SK-N-SH treated with all-trans-retinoic acid at 6 μM for 48 hours (cell line): ENCODE data around the gene NTM.

Source experiments
- ATAC-seq: fragments of 200-7000 bp; cut with Tn5 transposase; 3 replicates; pipeline ENCODE4 v1.9.1; 2020; ENCODE audit warnings: mild to moderate bottlenecking, moderate library complexity
- ARNTL ChIP-seq: fragments of 450-650 bp; formaldehyde crosslinking; IDR thresholded peaks from 2 replicates; pipeline ENCODE4 v1.5.0; 2020; ENCODE audit warnings: low read depth, mild to moderate bottlenecking, moderate library complexity, borderline replicate concordance
- BACH2 ChIP-seq: fragments of 250-450 bp; sonication (Bioruptor Pico); IDR thresholded peaks from 2 replicates; pipeline ENCODE4 v1.9.0; 2021; ENCODE audit warnings: mild to moderate bottlenecking, borderline replicate concordance
- CSDC2 ChIP-seq: fragments of 250-450 bp; sonication (Bioruptor Pico); IDR thresholded peaks from 2 replicates; pipeline ENCODE4 v1.5.0; 2020; ENCODE audit warnings: mild to moderate bottlenecking, moderate library complexity
- ESRRG ChIP-seq: fragments of 250-450 bp; sonication (Bioruptor Pico); IDR thresholded peaks from 2 replicates; pipeline ENCODE4 v1.6.1; 2021; ENCODE audit warnings: mild to moderate bottlenecking
- ISL1 ChIP-seq: fragments of 250-450 bp; sonication (Bioruptor Pico); IDR thresholded peaks from 2 replicates; pipeline ENCODE4 v2.1.2; 2022; ENCODE audit warnings: mild to moderate bottlenecking, moderate library complexity
- OSR1 ChIP-seq: fragments of 250-450 bp; sonication (Bioruptor Pico); IDR thresholded peaks from 2 replicates; pipeline ENCODE4 v1.8.0; 2022; ENCODE audit warnings: moderate library complexity, mild to moderate bottlenecking, inconsistent platforms
- PPARA ChIP-seq: fragments of 250-450 bp; sonication (Bioruptor Pico); IDR thresholded peaks from 2 replicates; pipeline ENCODE4 v1.5.0; 2020; ENCODE audit warnings: mild to moderate bottlenecking, borderline replicate concordance
- RARB ChIP-seq: fragments of 250-450 bp; sonication (Bioruptor Pico); IDR thresholded peaks from 2 replicates; pipeline ENCODE4 v1.8.0; 2021; ENCODE audit warnings: mild to moderate bottlenecking, moderate library complexity
- TCF4 ChIP-seq: fragments of 250-450 bp; sonication (Bioruptor Pico); IDR thresholded peaks from 2 replicates; pipeline ENCODE4 v1.8.0; 2021; ENCODE audit warnings: mild to moderate bottlenecking, moderate library complexity, borderline replicate concordance
- TOX ChIP-seq: fragments of 250-450 bp; sonication (Bioruptor Pico); IDR thresholded peaks from 2 replicates; pipeline ENCODE4 v1.8.0; 2021; ENCODE audit warnings: mild to moderate bottlenecking, moderate library complexity, borderline replicate concordance
- ZC3H10 ChIP-seq: fragments of 250-450 bp; sonication (Bioruptor Pico); IDR thresholded peaks from 2 replicates; pipeline ENCODE4 v1.5.1; 2021; ENCODE audit warnings: mild to moderate bottlenecking, moderate library complexity
- ZNF565 ChIP-seq: fragments of 450-650 bp; formaldehyde crosslinking; conservative IDR thresholded peaks from 2 replicates; pipeline ENCODE4 v1.5.0; 2020; ENCODE audit warnings: low read depth, mild to moderate bottlenecking, moderate library complexity
- ZNF70 ChIP-seq: fragments of 450-650 bp; formaldehyde crosslinking; IDR thresholded peaks from 2 replicates; pipeline ENCODE4 v1.5.0; 2020; ENCODE audit warnings: mild to moderate bottlenecking, moderate library complexity
- ZNF8 ChIP-seq: fragments of 450-650 bp; formaldehyde crosslinking; IDR thresholded peaks from 2 replicates; pipeline ENCODE4 v1.5.0; 2020; ENCODE audit warnings: mild to moderate bottlenecking, moderate library complexity
- TF ChIP-seq, protein P1 (sequence below): fragments of 250-450 bp; sonication (Bioruptor Pico); IDR thresholded peaks from 2 replicates; pipeline ENCODE4 v1.8.0; 2021; ENCODE audit warnings: low read depth, mild to moderate bottlenecking, moderate library complexity, borderline replicate concordance
- TF ChIP-seq, protein P2 (sequence below): fragments of 250-450 bp; sonication (Bioruptor Pico); IDR thresholded peaks from 2 replicates; pipeline ENCODE4 v1.8.0; 2020; ENCODE audit warnings: mild to moderate bottlenecking, moderate library complexity, borderline replicate concordance
- TF ChIP-seq, protein P3 (sequence below): fragments of 250-450 bp; sonication (Bioruptor Pico); IDR thresholded peaks from 2 replicates; pipeline ENCODE4 v1.5.0; 2020; ENCODE audit warnings: mild to moderate bottlenecking, moderate library complexity
- TF ChIP-seq, protein P4 (sequence below): fragments of 250-450 bp; sonication (Bioruptor Pico); IDR thresholded peaks from 2 replicates; pipeline ENCODE4 v1.5.1; 2021; ENCODE audit warnings: mild to moderate bottlenecking, moderate library complexity
- TF ChIP-seq, protein P5 (sequence below): fragments of 250-450 bp; sonication (Bioruptor Pico); IDR thresholded peaks from 2 replicates; pipeline ENCODE4 v1.5.1; 2020; ENCODE audit warnings: low read depth, mild to moderate bottlenecking, moderate library complexity

Gene NTM

DNA sequence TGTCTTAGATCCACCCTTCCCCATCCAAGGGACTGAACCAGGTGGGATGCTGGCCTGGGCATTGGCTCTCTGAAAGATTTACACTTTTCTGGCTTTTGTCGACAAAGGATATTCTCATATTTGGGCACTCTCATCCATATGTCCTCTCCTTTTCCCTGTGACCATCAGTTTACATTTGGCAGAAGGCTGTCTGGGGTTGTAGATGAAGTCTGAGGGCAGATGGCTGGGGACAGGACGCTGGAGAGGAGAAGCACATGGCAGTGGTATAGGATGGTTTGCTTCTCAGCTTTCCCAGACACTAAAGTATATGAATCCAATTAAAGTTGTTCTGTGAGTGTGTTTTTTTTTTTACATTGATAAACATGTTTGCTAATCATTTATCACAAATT is 757.5 kb downstream of the NTM start:
- no peak for TF ChIP-seq RARB (CRISPR knock-in tag)
- no peak for TF ChIP-seq ARNTL (CRISPR knock-in tag)
- no peak for TF ChIP-seq OSR1 (CRISPR knock-in tag)
- no peak for TF ChIP-seq ZNF8 (CRISPR knock-in tag)
- TF ChIP-seq TCF4 (CRISPR knock-in tag) = no peak
- TF ChIP-seq CSDC2 = no peak
- TF ChIP-seq BACH2 = no peak
- TF ChIP-seq ZNF565 (CRISPR knock-in tag) = no peak
- no peak for TF ChIP-seq PPARA (CRISPR knock-in tag)
- TF ChIP-seq, protein P1, sequence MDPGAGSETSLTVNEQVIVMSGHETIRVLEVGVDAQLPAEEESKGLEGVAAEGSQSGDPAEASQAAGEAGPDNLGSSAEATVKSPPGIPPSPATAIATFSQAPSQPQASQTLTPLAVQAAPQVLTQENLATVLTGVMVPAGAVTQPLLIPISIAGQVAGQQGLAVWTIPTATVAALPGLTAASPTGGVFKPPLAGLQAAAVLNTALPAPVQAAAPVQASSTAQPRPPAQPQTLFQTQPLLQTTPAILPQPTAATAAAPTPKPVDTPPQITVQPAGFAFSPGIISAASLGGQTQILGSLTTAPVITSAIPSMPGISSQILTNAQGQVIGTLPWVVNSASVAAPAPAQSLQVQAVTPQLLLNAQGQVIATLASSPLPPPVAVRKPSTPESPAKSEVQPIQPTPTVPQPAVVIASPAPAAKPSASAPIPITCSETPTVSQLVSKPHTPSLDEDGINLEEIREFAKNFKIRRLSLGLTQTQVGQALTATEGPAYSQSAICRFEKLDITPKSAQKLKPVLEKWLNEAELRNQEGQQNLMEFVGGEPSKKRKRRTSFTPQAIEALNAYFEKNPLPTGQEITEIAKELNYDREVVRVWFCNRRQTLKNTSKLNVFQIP (CRISPR knock-in tag) = no peak
- TF ChIP-seq ESRRG = no peak
- TF ChIP-seq, protein P2, sequence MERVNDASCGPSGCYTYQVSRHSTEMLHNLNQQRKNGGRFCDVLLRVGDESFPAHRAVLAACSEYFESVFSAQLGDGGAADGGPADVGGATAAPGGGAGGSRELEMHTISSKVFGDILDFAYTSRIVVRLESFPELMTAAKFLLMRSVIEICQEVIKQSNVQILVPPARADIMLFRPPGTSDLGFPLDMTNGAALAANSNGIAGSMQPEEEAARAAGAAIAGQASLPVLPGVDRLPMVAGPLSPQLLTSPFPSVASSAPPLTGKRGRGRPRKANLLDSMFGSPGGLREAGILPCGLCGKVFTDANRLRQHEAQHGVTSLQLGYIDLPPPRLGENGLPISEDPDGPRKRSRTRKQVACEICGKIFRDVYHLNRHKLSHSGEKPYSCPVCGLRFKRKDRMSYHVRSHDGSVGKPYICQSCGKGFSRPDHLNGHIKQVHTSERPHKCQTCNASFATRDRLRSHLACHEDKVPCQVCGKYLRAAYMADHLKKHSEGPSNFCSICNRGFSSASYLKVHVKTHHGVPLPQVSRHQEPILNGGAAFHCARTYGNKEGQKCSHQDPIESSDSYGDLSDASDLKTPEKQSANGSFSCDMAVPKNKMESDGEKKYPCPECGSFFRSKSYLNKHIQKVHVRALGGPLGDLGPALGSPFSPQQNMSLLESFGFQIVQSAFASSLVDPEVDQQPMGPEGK (CRISPR knock-in tag) = no peak
- TF ChIP-seq, protein P3, sequence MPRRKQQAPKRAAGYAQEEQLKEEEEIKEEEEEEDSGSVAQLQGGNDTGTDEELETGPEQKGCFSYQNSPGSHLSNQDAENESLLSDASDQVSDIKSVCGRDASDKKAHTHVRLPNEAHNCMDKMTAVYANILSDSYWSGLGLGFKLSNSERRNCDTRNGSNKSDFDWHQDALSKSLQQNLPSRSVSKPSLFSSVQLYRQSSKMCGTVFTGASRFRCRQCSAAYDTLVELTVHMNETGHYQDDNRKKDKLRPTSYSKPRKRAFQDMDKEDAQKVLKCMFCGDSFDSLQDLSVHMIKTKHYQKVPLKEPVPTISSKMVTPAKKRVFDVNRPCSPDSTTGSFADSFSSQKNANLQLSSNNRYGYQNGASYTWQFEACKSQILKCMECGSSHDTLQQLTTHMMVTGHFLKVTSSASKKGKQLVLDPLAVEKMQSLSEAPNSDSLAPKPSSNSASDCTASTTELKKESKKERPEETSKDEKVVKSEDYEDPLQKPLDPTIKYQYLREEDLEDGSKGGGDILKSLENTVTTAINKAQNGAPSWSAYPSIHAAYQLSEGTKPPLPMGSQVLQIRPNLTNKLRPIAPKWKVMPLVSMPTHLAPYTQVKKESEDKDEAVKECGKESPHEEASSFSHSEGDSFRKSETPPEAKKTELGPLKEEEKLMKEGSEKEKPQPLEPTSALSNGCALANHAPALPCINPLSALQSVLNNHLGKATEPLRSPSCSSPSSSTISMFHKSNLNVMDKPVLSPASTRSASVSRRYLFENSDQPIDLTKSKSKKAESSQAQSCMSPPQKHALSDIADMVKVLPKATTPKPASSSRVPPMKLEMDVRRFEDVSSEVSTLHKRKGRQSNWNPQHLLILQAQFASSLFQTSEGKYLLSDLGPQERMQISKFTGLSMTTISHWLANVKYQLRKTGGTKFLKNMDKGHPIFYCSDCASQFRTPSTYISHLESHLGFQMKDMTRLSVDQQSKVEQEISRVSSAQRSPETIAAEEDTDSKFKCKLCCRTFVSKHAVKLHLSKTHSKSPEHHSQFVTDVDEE (CRISPR knock-in tag) = no peak
- TF ChIP-seq ZNF70 = no peak
- no peak for ATAC-seq

DNA sequence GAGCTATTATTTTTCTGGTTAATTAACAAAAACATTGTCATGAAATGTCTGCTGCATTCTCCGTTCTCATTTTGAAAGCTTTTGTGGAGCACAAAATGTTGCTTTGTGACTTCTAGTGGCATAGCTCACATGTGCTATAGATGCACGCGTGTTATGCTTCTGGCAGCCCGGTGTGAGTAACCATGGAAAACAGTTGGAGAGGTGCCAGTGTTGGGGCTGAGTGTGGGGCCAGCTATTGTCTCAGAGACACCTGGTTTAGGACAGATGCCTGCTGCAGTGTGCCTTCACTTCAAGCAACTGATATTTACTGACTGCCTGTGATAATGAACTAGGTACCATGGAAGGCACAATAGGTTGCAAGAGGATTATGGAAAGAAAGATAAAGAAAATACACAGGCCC is 760.6 kb downstream of the NTM start:
- ATAC-seq = no peak
- TF ChIP-seq CSDC2 (no peak), RARB (CRISPR knock-in tag) (no peak), ARNTL (CRISPR knock-in tag) (no peak), TCF4 (CRISPR knock-in tag) (no peak), ESRRG (no peak), BACH2 (no peak), PPARA (CRISPR knock-in tag) (no peak), ZNF8 (CRISPR knock-in tag) (no peak), OSR1 (CRISPR knock-in tag) (no peak), ZNF565 (CRISPR knock-in tag) (no peak), TOX (CRISPR knock-in tag) (no peak), ISL1 (CRISPR knock-in tag) (no peak), ZNF70 (no peak), ZC3H10 (CRISPR knock-in tag) (no peak)
- TF ChIP-seq, protein P4, sequence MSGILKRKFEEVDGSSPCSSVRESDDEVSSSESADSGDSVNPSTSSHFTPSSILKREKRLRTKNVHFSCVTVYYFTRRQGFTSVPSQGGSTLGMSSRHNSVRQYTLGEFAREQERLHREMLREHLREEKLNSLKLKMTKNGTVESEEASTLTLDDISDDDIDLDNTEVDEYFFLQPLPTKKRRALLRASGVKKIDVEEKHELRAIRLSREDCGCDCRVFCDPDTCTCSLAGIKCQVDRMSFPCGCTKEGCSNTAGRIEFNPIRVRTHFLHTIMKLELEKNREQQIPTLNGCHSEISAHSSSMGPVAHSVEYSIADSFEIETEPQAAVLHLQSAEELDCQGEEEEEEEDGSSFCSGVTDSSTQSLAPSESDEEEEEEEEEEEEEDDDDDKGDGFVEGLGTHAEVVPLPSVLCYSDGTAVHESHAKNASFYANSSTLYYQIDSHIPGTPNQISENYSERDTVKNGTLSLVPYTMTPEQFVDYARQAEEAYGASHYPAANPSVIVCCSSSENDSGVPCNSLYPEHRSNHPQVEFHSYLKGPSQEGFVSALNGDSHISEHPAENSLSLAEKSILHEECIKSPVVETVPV = no peak
- TF ChIP-seq, protein P5, sequence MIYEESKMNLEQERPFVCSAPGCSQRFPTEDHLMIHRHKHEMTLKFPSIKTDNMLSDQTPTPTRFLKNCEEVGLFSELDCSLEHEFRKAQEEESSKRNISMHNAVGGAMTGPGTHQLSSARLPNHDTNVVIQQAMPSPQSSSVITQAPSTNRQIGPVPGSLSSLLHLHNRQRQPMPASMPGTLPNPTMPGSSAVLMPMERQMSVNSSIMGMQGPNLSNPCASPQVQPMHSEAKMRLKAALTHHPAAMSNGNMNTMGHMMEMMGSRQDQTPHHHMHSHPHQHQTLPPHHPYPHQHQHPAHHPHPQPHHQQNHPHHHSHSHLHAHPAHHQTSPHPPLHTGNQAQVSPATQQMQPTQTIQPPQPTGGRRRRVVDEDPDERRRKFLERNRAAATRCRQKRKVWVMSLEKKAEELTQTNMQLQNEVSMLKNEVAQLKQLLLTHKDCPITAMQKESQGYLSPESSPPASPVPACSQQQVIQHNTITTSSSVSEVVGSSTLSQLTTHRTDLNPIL (CRISPR knock-in tag) = no peak
- TF ChIP-seq, protein P2 (CRISPR knock-in tag) = no peak
- TF ChIP-seq, protein P3 (CRISPR knock-in tag) = no peak
